Stimulated activated naive B cell treated with anti-CD40 and anti-IgM and Interleukin-4, amounts not matched to agents 10 μg/mL and 1 μg/mL and 100 μg/mL, for 72 hours (primary cell): ENCODE data around the gene RAET1L.
A peak's percentile ranks its signal among the peaks of the same experiment; 100 is the strongest.

Source experiments
- ATAC-seq, 2 donors: fragments of 150-1000 bp; cut with Tn5 transposase; replicated peaks; 2 replicates each; pipeline ENCODE4 v1.10.0; 2021; ENCODE audit warnings: moderate library complexity in 1 of 2
- DNase-seq: peaks from one replicate; pipeline ENCODE4 v3.0.0; 2021
- H3K27ac Mint-ChIP-seq: one replicate; pipeline ENCODE4 v1.8.0; 2022; ENCODE audit warnings: mild to moderate bottlenecking, mixed read lengths
- H3K27me3 Mint-ChIP-seq, 2 donors: one replicate each; pipeline ENCODE4 v1.8.0; 2022; ENCODE audit warnings: mixed read lengths in 2 of 2
- H3K36me3 Mint-ChIP-seq, 2 donors: one replicate each; pipeline ENCODE4 v1.8.0; 2022; ENCODE audit warnings: mixed read lengths in 2 of 2, mild to moderate bottlenecking in 1 of 2
- H3K4me1 Mint-ChIP-seq, 2 donors: one replicate each; pipeline ENCODE4 v1.8.0; 2022; ENCODE audit warnings: mixed read lengths in 2 of 2, mild to moderate bottlenecking in 1 of 2
- H3K4me3 Mint-ChIP-seq, 2 donors: one replicate each; pipeline ENCODE4 v1.8.0; 2022; ENCODE audit warnings: mild to moderate bottlenecking in 2 of 2, mixed read lengths in 2 of 2, moderate library complexity in 1 of 2
- H3K9me3 Mint-ChIP-seq, 2 donors: one replicate each; pipeline ENCODE4 v1.8.0; 2022; ENCODE audit warnings: mixed read lengths in 2 of 2, mild to moderate bottlenecking in 1 of 2

The RAET1L gene

GRCh38 chr6:150057501-150057951 is 32.2 kb upstream of the RAET1L start:
- peaks cover 6 to 8% of the 10 kb centered on the region in 2 donors for H3K4me1 Mint-ChIP-seq
- H3K27me3 Mint-ChIP-seq: peaks cover 59 to 62% of the 10 kb centered on the region in 2 donors
- H3K36me3 Mint-ChIP-seq: no peaks in the 10 kb centered on the region
- no peak for DNase-seq
- H3K27ac Mint-ChIP-seq: no peak overlapping the region
- H3K4me3 Mint-ChIP-seq: no peak overlapping the region
- peaks cover 9 to 20% of the 10 kb centered on the region in 2 donors for H3K9me3 Mint-ChIP-seq
- ATAC-seq: no peak

GRCh38 chr6:150056916-150057315 is 31.6 kb upstream of the RAET1L start:
- Mint-ChIP-seq H3K36me3 (no peaks in the 10 kb centered on the region), H3K4me3 (no peak overlapping the region), H3K27me3 (peaks cover 64 to 68% of the 10 kb centered on the region in 2 donors), H3K9me3 (peaks cover 9 to 21% of the 10 kb centered on the region in 2 donors), H3K27ac (no peak overlapping the region), H3K4me1 (peaks cover 6 to 8% of the 10 kb centered on the region in 2 donors)
- ATAC-seq: no peak
- DNase-seq: no peak

GRCh38 chr6:150056156-150056555 is 30.8 kb upstream of the RAET1L start:
- Mint-ChIP-seq H3K27ac (no peak overlapping the region), H3K4me3 (no peak overlapping the region), H3K36me3 (no peaks in the 10 kb centered on the region), H3K9me3 (peaks cover 9 to 21% of the 10 kb centered on the region in 2 donors), H3K27me3 (peaks cover 65 to 68% of the 10 kb centered on the region in 2 donors), H3K4me1 (peaks cover 6 to 8% of the 10 kb centered on the region in 2 donors)
- DNase-seq: no peak
- ATAC-seq: no peak

GRCh38 chr6:150055131-150055530 is 29.8 kb upstream of the RAET1L start:
- H3K27ac Mint-ChIP-seq: peak overlapping the region; percentile 27
- no peak for DNase-seq
- peaks cover 4% of the 10 kb centered on the region in 2 donors for H3K4me1 Mint-ChIP-seq
- no peak overlapping the region for H3K4me3 Mint-ChIP-seq
- peaks cover 68% of the 10 kb centered on the region in 2 donors for H3K27me3 Mint-ChIP-seq
- no peaks in the 10 kb centered on the region for H3K36me3 Mint-ChIP-seq
- ATAC-seq: no peak
- H3K9me3 Mint-ChIP-seq: peaks cover 9 to 21% of the 10 kb centered on the region in 2 donors

- no peak for ATAC-seq
- H3K36me3 Mint-ChIP-seq: no peaks in the 10 kb centered on the region
- H3K27me3 Mint-ChIP-seq: peaks cover 58% of the 10 kb centered on the region in 2 donors
- DNase-seq: no peak
- no peaks in the 10 kb centered on the region for H3K4me1 Mint-ChIP-seq
- H3K9me3 Mint-ChIP-seq: peaks cover 9 to 21% of the 10 kb centered on the region in 2 donors
- H3K4me3 Mint-ChIP-seq: no peak overlapping the region
- no peak overlapping the region for H3K27ac Mint-ChIP-seq
Observed at GRCh38 chr6:150053450-150053849, 28.1 kb upstream of the RAET1L start.

- H3K9me3 Mint-ChIP-seq: peaks cover 9 to 21% of the 10 kb centered on the region in 2 donors
- peaks cover 66 to 67% of the 10 kb centered on the region in 2 donors for H3K27me3 Mint-ChIP-seq
- H3K4me3 Mint-ChIP-seq: no peak overlapping the region
- H3K4me1 Mint-ChIP-seq: no peaks in the 10 kb centered on the region
- DNase-seq: no peak
- no peak for ATAC-seq
- H3K27ac Mint-ChIP-seq: no peak overlapping the region
- H3K36me3 Mint-ChIP-seq: no peaks in the 10 kb centered on the region
Observed at GRCh38 chr6:150050846-150051245, 25.5 kb upstream of the RAET1L start.

GRCh38 chr6:150048099-150048498 is 22.8 kb upstream of the RAET1L start:
- DNase-seq (no peak), ATAC-seq (no peak)
- H3K27ac Mint-ChIP-seq: no peak overlapping the region
- H3K36me3 Mint-ChIP-seq: no peaks in the 10 kb centered on the region
- peaks cover 3% of the 10 kb centered on the region in 2 donors for H3K9me3 Mint-ChIP-seq
- H3K4me1 Mint-ChIP-seq: no peaks in the 10 kb centered on the region
- peaks cover 55 to 58% of the 10 kb centered on the region in 2 donors for H3K27me3 Mint-ChIP-seq
- no peak overlapping the region for H3K4me3 Mint-ChIP-seq

- Mint-ChIP-seq H3K4me3 (no peak overlapping the region), H3K9me3 (no peaks in the 10 kb centered on the region), H3K36me3 (no peaks in the 10 kb centered on the region), H3K27ac (no peak overlapping the region), H3K4me1 (no peaks in the 10 kb centered on the region), H3K27me3 (peaks cover 53 to 56% of the 10 kb centered on the region in 2 donors)
- no peak for DNase-seq
- ATAC-seq: no peak
Observed at GRCh38 chr6:150046943-150047342, 21.6 kb upstream of the RAET1L start.

GRCh38 chr6:150044621-150045145 is 19.4 kb upstream of the RAET1L start:
- Mint-ChIP-seq H3K9me3 (no peaks in the 10 kb centered on the region), H3K36me3 (no peaks in the 10 kb centered on the region), H3K27me3 (peaks cover 65 to 70% of the 10 kb centered on the region in 2 donors), H3K4me1 (no peaks in the 10 kb centered on the region), H3K4me3 (no peak overlapping the region), H3K27ac (no peak overlapping the region)
- DNase-seq (no peak), ATAC-seq (no peak)

GRCh38 chr6:150043501-150044412 is 18.4 kb upstream of the RAET1L start:
- no peaks in the 10 kb centered on the region for H3K36me3 Mint-ChIP-seq
- H3K27me3 Mint-ChIP-seq: peaks cover 66 to 73% of the 10 kb centered on the region in 2 donors
- no peaks in the 10 kb centered on the region for H3K4me1 Mint-ChIP-seq
- ATAC-seq (no peak), DNase-seq (no peak)
- no peak overlapping the region for H3K4me3 Mint-ChIP-seq
- H3K9me3 Mint-ChIP-seq: no peaks in the 10 kb centered on the region
- H3K27ac Mint-ChIP-seq: no peak overlapping the region

GRCh38 chr6:150043096-150043495 is 17.8 kb upstream of the RAET1L start:
- no peaks in the 10 kb centered on the region for H3K36me3 Mint-ChIP-seq
- no peak overlapping the region for H3K27ac Mint-ChIP-seq
- H3K27me3 Mint-ChIP-seq: peaks cover 72 to 78% of the 10 kb centered on the region in 2 donors
- no peak for DNase-seq
- H3K9me3 Mint-ChIP-seq: no peaks in the 10 kb centered on the region
- no peak overlapping the region for H3K4me3 Mint-ChIP-seq
- no peak for ATAC-seq
- peaks cover 3 to 6% of the 10 kb centered on the region in 2 donors for H3K4me1 Mint-ChIP-seq

- H3K27ac Mint-ChIP-seq: no peak overlapping the region
- no peaks in the 10 kb centered on the region for H3K9me3 Mint-ChIP-seq
Observed at GRCh38 chr6:150038202-150039062, 13.1 kb upstream of the RAET1L start.

GRCh38 chr6:150037526-150038201 is 12.3 kb upstream of the RAET1L start:
- peaks cover 76 to 84% of the 10 kb centered on the region in 2 donors for H3K27me3 Mint-ChIP-seq
- H3K4me3 Mint-ChIP-seq: peak overlapping the region; percentile 65 to 73
- H3K36me3 Mint-ChIP-seq: peaks cover 0 to 3% of the 10 kb centered on the region in 2 donors
- H3K9me3 Mint-ChIP-seq: no peaks in the 10 kb centered on the region
- H3K4me1 Mint-ChIP-seq: peaks cover 14 to 18% of the 10 kb centered on the region in 2 donors
- peak overlapping the region; percentile 72 for H3K27ac Mint-ChIP-seq
- DNase-seq (no peak), ATAC-seq (peak; percentile 55 to 57)

More at GRCh38 chr6:150038202-150039062, 13.1 kb upstream of the RAET1L start:
- H3K27me3 Mint-ChIP-seq: peaks cover 75 to 84% of the 10 kb centered on the region in 2 donors
- no peak for ATAC-seq
- H3K4me1 Mint-ChIP-seq: peaks cover 11 to 18% of the 10 kb centered on the region in 2 donors
- peak overlapping the region in 1 of 2 donors; percentile 7 for H3K4me3 Mint-ChIP-seq
- no peak for DNase-seq
- H3K36me3 Mint-ChIP-seq: peaks cover 0 to 3% of the 10 kb centered on the region in 2 donors
